Measurements from ENCODE around the gene CYP1B1.

GRCh38 chr2:38106405-38107094 is 30.6 kb upstream of the CYP1B1 start:
- TF ChIP-seq CTCF (IDR thresholded peaks at IDR 0.05 in 2 of 3, conservative IDR thresholded peaks at IDR 0.05 in 1 of 3; ENCODE audit: borderline replicate concordance in 1 of 3, insufficient read depth in 1 of 3, low read depth in 2 of 3, low read length in 2 of 3) (no peak), EZH2phosphoT487 (IDR thresholded peaks at IDR 0.05; ENCODE audit: borderline replicate concordance) (no peak)
